ENCODE measurements around the gene DLG2. TPM values are rescaled to one million over a fixed set of nuclear protein-coding genes. Genes with fewer than 3 reads are reported as not detected.

DLG2 gene
- total RNA-seq, 1 donor from 2014 or later: 5.1 TPM

- TF ChIP-seq CTCF (IDR thresholded peaks at IDR 0.05; ENCODE audit: unreplicated experiment): peak; percentile 37
- peak; percentile 24 for DNase-seq (ENCODE audit: low spot score)
- Mint-ChIP-seq H3K27me3 (ENCODE audit: unreplicated experiment) (no peaks in the 10 kb centered on the region), H3K4me3 (ENCODE audit: unreplicated experiment) (no peak overlapping the region), H3K4me1 (ENCODE audit: unreplicated experiment) (peaks cover 3% of the 10 kb centered on the region), H3K9me3 (ENCODE audit: unreplicated experiment) (no peaks in the 10 kb centered on the region), H3K27ac (ENCODE audit: unreplicated experiment) (no peak overlapping the region), H3K36me3 (ENCODE audit: low read depth, unreplicated experiment) (no peaks in the 10 kb centered on the region)
Observed at GRCh38 chr11:84261707-84262106, 1365.4 kb downstream of the DLG2 start.

GRCh38 chr11:84260862-84261261, 1366.3 kb downstream of the DLG2 start:
- no peak for TF ChIP-seq CTCF (IDR thresholded peaks at IDR 0.05; ENCODE audit: unreplicated experiment)
- Mint-ChIP-seq H3K4me3 (ENCODE audit: unreplicated experiment) (no peak overlapping the region), H3K27ac (ENCODE audit: unreplicated experiment) (no peak overlapping the region), H3K27me3 (ENCODE audit: unreplicated experiment) (no peaks in the 10 kb centered on the region), H3K4me1 (ENCODE audit: unreplicated experiment) (peaks cover 3% of the 10 kb centered on the region), H3K36me3 (ENCODE audit: low read depth, unreplicated experiment) (no peaks in the 10 kb centered on the region), H3K9me3 (ENCODE audit: unreplicated experiment) (no peaks in the 10 kb centered on the region)
- no peak for DNase-seq (ENCODE audit: low spot score)

GRCh38 chr11:84256618-84257017, 1370.5 kb downstream of the DLG2 start:
- no peak overlapping the region for H3K27ac Mint-ChIP-seq (ENCODE audit: unreplicated experiment)
- no peak for TF ChIP-seq CTCF (IDR thresholded peaks at IDR 0.05; ENCODE audit: unreplicated experiment)
- no peaks in the 10 kb centered on the region for H3K36me3 Mint-ChIP-seq (ENCODE audit: low read depth, unreplicated experiment)
- H3K27me3 Mint-ChIP-seq (ENCODE audit: unreplicated experiment): no peaks in the 10 kb centered on the region
- no peak overlapping the region for H3K4me3 Mint-ChIP-seq (ENCODE audit: unreplicated experiment)
- H3K9me3 Mint-ChIP-seq (ENCODE audit: unreplicated experiment): no peaks in the 10 kb centered on the region
- no peak for DNase-seq (ENCODE audit: low spot score)
- H3K4me1 Mint-ChIP-seq (ENCODE audit: unreplicated experiment): peaks cover 3% of the 10 kb centered on the region

- Mint-ChIP-seq H3K4me1 (ENCODE audit: unreplicated experiment) (no peaks in the 10 kb centered on the region), H3K4me3 (ENCODE audit: unreplicated experiment) (no peak overlapping the region), H3K9me3 (ENCODE audit: unreplicated experiment) (no peaks in the 10 kb centered on the region), H3K36me3 (ENCODE audit: low read depth, unreplicated experiment) (no peaks in the 10 kb centered on the region), H3K27me3 (ENCODE audit: unreplicated experiment) (no peaks in the 10 kb centered on the region), H3K27ac (ENCODE audit: unreplicated experiment) (no peak overlapping the region)
- no peak for DNase-seq (ENCODE audit: low spot score)
- no peak for TF ChIP-seq CTCF (IDR thresholded peaks at IDR 0.05; ENCODE audit: unreplicated experiment)
Observed at GRCh38 chr11:84255483-84255882, 1371.7 kb downstream of the DLG2 start.

GRCh38 chr11:84250834-84251613, 1376.1 kb downstream of the DLG2 start:
- no peak overlapping the region for H3K27ac Mint-ChIP-seq (ENCODE audit: unreplicated experiment)
- H3K36me3 Mint-ChIP-seq (ENCODE audit: low read depth, unreplicated experiment): no peaks in the 10 kb centered on the region
- DNase-seq (ENCODE audit: low spot score): no peak
- no peak overlapping the region for H3K4me3 Mint-ChIP-seq (ENCODE audit: unreplicated experiment)
- H3K4me1 Mint-ChIP-seq (ENCODE audit: unreplicated experiment): no peaks in the 10 kb centered on the region
- no peaks in the 10 kb centered on the region for H3K27me3 Mint-ChIP-seq (ENCODE audit: unreplicated experiment)
- no peak for TF ChIP-seq CTCF (IDR thresholded peaks at IDR 0.05; ENCODE audit: unreplicated experiment)
- H3K9me3 Mint-ChIP-seq (ENCODE audit: unreplicated experiment): no peaks in the 10 kb centered on the region
